ENCODE measurements around the gene TMPRSS6.

The TMPRSS6 gene

DNA sequence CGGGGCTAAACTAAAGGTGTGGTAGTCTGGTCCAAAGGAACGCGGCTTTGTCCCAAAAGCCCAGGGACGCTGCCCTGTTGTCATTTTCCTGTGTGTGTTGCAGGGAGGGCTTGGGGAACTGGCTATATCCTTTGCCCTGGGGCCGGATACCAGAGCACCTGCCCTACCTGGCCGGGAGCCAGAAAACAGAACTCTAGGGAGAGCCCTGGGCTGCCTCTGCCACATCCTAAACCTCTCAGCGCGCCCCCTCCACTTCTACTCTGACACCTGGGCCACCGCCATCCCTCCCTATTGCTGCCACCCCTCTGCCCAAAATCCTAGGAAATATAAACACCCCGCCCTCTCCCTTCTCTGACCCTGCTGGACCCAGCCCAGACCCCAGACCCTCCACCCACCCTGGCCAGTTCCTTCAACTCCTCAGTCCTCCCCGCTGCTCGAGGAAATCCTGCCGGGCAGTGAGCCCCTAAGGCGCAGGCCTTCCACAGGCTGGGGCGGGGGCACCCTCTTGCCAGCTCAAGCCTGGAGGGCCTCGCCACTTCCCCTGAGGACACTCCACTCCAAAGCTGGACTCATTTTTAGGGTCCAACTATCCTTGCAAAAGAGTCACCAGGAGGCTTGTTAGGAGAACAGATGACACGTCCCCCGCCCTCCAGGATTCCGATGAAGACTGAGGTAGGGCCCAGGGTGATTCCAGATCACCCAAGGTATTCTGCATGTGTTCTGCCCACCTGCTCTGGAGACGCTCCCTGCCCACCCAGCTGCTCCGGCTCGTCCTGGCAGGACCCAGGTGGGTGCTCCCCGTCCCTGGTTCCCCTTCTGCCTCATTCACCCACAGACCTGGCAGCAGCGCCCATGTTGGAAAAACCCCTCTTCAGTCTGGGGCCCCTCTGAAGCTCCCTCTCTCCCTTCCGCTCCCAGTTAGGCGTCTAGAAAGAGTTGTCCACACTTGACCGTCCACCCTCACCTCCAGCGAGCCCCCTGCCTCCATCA lies 45.8 kb downstream of the TMPRSS6 start:
- DNase-seq: peak; percentile 61 to 76

DNA sequence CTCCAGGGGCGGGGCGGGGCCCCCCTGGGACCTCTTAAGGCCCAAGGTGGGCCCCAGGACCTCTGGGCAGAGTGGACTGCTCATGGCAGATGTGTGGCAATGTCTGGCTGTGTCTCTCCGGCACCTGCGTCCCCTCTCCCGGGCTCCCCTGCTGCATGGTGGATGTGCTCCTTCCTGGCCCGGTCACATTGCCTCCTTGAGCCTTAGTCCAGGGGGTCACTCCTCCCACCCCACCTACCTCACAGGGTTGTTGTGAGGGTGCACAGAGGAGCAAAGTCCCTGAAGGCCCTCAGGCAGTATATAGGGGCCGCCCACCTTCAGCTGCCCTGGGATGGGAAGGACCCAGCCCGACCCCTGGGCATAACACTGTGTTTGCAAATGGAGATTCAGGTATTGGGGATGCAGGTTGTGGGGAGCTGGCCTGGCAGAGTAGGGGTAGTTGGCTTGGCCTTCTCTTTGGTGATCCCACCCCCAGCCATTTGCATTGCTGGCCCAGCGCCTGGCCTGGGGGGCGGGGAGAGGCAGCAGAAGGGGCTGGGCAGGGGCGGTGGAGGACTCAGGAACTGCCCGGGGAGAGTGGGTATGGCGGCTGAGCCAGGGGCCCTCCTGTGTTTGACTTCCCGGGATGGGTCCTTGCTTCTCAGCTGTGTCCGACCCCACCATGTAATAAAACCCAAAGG lies 46.7 kb downstream of the TMPRSS6 start:
- DNase-seq: no peak

DNA sequence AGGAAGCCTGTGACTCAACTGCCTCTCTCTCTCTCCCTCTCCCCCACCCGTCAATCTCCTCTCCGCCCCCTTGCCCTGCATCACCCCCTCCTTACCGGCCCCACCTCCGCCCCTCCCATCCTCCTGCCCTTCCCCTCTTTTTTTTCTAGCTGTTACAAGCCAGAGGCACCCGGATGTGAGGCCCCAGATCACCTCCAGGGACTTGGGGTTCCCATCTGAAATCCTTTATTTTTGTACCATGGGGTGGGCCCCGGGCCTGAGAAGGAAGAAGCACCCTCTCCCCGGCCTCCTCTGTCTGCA lies 47.2 kb downstream of the TMPRSS6 start:
- DNase-seq: no peak

DNA sequence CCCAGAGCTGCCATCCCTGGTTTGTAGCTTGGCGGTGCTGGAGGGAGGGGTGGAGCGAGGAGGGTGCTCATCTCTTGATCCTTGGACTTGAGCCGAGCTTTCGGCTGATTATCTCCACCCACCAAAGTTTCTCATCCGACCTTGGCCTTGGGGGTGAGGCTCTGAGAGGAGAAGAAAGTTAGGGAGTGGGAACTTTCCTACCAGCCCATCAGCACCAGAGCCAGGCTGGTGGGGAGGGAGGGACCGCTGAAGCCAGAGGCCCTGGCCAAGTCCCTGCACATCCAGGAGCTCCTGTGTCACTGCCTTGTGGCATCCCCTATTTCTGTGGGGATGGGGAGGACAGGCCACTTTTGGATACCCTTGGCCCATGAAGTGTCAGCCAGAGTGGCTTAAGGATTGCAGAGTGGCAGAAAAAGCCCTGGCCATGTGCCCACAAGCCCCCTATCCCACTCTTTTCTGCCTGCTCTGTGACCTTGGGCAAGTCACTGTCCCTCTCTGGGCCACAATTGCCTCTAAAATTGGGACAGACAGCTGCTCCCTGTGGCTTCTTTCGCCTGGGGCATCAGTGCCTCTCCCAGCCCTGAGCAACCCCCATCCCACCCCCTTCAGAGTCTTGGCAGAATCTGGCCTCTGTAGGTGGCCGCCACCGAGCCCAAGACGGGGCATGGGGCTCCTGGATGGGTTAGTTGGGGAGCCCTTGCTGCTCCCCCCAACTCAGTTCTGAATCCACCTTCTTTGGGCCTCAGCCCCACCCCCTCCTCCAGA lies 47.7 kb downstream of the TMPRSS6 start:
- no peak for DNase-seq

DNA sequence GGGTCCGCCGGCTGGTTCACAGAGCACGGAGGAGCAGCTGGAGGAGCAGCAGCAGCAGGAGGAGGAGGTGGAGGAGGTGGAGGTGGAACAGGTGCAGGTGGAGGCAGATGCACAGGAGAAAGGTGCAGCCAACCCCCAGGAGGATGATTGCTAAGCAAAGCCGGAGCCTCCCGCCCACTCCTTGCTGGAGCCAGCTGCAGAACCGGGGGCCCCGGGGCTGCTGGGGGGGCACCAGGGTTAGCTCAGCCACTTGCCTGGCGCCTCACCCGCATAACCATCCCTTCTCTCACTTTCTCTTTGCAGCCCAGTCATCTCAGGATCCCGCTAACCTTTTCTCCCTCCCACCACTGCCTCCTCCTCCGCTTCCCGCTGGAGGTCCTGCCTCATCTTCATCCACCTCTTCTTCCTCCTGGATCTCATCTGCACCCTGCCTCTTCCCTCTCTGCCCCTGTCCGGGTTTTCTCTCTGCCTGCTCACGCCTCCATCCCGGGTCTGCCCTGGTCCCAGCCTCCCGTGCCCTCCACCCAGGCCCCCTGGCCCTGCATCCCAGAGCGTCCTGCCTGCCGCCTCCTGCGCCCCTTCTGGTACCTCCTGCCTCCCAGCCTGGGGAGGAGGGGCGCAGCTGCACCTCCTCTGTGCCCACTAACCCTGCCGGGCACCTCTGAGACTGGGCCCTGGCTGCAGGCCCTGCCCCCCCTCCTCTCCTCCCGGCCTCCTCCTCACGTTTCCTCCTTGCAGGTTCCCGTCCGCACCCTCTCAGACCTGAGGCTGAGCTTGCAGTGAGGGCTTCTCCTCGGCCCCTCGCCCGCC lies 48.5 kb downstream of the TMPRSS6 start:
- DNase-seq: peak; percentile 23 to 53

DNA sequence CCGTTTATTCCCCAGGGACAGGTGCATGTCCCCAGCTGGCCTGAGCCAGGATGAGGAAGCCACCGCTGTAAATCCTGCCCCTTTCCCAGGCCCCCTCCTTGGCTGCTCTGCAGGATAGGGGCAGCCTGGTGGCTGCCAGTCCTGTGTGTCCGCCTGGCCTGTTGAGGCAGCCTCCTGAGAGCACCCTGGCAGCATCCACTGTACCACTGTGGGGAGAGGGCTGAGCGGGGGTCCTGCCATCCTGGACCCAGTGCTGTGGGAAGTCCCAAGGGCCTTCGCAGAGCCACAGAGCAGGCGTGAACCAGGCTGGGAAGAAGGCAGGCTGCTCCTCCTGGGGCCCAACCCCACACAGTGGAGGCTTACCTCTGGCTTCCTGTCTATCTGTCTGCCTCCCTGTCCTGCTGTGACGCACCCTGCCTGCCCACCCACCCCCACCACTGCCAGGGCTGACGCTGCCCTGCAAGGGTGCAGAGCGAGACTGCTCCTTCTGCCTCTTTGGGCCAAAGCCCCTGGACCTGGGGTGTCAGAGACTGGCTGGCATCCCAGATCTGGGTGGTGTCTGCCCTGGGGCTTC lies 49.5 kb downstream of the TMPRSS6 start:
- no peak for DNase-seq

DNA sequence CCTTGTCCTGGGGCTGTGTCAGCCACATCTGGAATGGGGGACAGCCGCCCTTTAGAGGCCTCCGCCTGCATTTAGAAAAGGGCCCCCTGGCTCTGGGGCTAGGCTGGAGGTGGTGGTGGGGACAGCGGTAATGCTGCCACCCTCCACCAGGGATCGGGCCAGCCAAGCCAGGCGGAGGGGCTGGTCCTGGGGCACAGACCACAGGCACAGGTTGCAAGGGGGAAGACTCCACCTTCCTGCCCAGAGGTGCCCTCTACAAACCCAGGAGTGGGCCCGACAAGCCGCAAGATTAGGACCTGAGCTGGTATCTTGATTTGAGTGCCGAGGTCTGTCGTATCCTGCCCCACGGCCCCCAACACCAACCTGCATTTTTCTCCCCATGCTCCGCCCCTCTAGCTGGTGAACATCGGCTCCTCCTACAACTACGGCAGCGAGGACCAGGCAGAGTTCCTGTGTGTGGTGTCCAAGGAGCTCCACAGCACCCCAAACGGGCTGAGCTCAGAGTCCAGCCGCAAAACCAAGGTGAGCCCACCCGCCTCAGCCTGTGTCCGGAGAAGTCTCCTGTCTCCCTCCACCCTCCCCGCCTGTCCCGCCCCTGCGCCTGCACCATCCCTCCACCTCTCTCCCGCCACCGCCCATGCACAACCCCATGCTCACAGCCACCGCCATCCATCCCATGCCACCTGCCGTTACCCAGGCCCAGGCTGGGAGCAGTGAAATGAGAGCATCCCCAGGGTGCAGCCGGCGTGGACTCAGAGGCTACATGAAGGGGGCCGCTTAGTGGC lies 50.4 kb downstream of the TMPRSS6 start:
- DNase-seq: no peak

DNA sequence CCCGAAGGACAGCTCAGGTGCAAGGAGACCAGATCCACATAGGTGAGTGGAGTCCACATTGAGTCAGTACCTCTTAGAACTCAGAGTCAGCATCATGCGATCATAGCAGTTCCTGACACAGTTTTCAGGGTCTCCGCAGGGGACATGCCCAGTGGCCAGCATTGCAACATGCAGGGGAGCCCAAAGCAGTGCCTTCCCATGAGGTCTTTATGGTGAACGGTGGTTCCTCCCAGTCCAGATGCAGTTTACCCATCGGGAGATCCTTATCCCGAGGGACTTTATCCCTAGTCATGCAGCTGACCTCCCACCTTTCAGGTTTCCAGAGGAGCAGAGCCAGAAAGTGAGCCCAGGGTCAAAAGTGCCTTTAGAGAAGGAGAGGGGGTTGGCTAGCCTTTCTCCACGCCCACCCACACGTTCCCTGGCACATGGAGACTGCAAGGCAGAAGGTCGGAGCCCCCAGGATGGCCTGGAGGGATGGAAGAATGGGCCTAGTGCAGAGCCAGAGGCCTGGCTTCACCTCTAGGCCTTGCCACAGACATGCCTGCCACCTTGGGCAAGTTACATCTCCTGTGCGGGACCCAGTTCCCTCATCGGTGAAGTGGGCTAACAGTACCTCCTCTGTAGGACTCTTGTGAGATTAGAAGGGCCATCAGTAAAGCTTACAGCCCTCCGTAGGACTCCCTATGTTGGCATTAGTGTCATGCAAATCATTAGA lies 51.6 kb downstream of the TMPRSS6 start:
- no peak for DNase-seq

DNA sequence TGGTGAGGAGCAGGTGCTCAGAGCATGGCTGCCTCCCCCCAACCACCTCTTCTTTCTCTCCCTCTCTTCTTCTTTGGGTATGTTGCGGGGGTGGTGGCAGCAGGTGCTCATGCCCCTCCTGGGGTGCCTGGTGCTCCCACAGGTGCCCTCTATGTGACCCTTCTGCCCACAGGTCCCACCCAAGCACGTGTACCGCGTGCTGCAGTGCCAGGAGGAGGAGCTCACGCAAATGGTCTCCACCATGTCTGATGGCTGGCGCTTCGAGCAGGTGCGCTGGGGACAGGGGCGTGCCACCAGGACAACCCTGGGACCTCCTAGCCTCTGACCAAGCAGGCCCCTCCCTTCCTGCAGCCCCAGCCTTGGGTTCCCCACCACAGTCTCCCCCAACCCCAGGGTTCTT lies 52.3 kb downstream of the TMPRSS6 start:
- no peak for DNase-seq

DNA sequence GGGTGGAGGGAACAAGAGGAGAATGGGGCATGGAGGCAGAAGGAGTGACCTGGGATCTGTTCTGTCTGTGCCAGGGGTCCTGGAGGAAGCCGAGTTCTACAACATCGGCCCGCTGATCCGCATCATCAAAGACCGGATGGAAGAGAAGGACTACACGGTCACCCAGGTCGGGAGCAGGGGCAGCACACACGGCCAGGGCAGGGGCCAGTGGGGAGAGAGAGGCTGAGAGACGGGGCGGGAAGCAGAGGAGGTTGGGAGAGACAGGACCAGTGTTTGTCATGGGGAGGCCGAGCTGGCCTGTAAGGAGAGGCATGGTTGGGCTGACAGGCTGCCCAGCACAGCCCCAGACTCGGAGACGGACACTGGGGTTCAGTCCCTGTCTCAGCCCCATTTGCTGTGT lies 53.3 kb downstream of the TMPRSS6 start:
- DNase-seq: no peak

DNA sequence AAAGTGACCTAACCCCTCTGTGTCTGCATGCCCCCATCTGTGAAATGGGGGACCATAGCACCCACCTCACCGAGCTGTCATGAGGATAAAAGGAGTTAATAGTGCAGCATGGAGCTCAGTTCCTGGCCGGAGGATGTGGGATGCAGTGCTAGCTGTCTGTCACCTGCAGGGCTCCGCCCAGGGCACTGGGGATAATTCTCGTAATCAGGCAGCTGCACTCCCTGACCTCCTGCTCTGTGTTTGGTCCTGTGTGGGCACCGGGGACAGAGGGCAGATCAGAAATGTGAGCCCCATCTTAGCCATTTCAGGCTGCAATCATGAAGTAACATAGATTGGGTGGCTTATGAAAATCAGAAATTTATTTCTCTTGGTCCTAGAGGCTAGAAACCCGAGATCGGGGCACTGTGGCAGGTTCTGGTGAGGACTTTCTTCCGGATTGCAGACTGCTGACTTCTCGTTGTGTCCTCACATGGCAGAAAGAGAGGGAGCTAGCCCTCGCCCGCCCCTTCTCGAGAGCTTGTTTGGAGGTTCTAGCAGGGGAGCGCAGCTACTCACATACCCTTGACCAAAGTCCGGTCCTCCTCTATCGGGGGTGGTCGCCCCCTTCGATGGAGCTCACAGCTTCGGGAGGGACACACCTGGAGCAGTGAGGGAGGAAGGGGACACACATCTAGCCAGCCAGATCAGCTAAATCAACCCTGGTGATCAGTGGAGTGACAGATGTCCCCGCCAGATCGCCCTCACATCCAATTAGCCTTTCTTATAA lies 54.7 kb downstream of the TMPRSS6 start:
- DNase-seq: no peak

DNA sequence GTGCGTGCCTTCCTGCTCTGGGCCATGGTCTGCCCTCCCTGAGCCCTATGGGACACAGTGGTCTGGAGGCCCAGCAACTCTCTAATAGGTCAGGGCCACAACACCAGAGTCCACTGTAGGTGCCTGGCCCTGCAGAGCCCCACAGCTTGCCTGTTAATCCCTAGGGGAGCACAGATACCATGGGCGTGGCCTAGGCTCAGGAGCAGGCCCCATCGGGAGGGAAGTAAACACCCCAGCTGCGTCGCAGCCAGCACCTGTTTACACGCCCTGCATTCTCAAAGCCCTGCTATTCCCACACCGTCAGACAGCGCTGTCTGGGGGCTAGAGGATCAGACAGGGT lies 55.5 kb downstream of the TMPRSS6 start:
- peak in 1 of 2 experiments; percentile 51 for DNase-seq

DNA sequence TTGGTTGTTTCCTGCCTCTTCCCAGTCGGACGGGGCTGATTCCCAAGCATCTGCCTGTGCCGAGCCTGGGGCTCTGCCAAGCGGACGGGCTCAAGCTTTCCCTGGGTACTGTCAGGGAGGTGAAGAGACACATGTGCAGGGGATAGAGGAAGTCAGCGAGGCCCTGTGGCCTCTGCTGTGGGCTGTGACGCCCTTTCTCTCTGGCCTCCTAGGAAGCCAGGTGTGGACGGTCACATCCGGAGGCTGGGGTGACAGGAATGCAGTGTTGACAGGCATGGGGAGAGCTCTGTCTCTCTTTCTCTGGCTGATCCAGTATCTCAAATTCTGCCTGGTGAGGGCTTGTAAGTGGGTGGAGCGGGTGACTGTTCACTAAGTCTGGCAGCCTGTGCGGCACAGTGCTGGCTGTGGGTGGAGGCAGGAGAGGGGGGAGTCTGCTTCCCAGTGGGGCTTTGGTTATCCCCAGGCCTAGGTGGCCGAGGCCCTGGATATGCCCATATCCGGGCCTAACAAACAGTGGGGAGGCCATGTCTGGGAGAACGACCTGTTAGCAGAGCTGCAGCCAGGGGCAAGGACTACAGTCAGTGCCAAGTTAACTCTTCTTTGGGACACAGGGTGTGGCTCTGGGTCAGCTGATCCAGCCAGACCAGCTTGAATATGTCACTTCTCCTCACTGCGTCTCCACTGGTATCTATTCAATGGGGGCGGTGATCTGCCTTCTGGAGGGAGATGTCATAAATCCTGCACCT lies 56.0 kb downstream of the TMPRSS6 start:
- no peak for DNase-seq

DNA sequence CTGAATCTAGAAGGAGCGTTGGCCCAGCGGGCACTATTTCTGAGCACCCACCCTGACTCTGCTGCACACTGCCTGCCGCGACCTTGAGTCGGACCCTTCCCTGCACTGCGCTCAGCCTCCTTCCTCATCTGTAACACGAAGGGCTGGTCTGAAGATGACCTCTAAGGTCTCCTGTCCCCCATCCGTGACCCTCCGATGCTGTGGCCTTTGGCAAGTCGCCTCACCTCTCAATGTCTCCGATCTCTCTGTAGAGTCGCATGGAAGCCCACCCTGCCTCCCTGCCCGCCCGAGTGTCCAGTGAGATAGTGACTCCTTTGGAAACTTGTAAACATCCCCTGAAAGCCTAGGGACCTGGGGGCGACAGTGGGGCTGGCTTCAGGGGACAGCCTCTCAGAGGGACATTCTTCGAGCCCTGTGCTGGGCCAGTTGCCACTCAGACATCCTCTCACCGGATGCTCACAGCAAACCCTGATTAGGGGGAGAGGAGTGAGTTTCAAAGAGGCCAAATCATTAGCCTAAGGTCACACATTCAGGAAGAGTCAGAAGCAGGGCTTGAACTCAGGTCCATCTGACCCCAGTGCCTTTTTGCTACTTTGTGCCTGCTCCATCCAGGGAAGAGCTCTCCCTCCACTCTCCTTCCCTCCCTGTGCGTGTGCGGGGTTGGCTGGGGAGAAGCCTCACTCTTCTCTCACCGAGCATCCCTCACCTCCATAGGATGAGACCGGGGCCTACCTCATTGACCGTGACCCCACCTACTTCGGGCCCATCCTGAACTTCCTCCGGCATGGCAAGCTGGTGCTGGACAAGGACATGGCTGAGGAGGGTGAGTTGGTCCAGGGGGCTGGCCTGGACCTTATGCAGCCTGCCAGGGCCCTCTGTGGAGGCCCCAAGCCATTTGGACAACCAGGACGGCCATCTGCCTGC lies 56.9 kb downstream of the TMPRSS6 start:
- no peak for DNase-seq

DNA sequence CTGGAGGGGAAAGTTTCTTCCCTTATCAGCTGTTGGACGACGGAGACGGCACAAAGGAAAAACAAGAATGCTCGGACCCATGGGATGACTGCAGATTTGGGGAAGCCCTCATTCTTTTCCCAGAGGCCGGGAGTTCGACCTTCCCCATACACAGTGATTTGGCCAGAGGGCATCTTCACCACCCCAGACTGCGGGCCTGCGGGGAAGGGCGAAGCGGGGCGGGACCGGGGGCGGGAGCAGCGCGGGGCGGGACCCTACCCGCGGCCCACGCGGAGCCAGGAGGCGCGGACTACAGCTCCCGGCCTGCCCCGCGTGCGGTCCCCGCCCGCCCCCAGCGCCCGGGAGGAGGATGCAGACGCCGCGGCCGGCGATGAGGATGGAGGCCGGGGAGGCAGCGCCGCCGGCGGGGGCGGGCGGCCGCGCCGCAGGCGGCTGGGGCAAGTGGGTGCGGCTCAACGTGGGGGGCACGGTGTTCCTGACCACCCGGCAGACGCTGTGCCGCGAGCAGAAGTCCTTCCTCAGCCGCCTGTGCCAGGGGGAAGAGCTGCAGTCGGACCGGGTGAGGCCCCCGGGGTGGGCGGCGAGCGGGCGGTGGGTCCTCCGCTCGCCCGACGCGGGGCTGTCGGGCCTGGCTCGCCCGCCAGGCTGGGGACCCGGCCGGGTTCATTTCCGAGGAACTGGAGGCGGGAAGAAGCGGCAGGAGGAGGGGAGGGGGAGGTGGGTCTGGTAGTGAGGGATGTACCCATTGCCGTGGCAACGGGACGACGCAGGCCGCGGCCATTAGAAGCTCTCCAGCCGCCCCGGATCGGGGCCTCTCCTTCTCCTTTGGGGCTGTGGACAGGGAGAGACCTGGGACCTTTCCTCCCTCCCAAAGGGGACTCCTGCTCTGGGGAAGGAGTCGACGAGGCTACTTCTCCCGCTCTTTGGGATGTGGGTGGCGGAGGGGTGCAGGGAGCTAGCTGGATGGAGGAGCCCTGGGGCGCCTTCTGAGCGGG lies 57.8 kb downstream of the TMPRSS6 start, which contains the start of gene KCTD17:
TSS of gene KCTD17 (plus strand) at position 352 of the 995 bp plus-strand sequence. CDS start at position 371, 19 bp downstream.
- DNase-seq: peak; percentile 27 to 54

DNA sequence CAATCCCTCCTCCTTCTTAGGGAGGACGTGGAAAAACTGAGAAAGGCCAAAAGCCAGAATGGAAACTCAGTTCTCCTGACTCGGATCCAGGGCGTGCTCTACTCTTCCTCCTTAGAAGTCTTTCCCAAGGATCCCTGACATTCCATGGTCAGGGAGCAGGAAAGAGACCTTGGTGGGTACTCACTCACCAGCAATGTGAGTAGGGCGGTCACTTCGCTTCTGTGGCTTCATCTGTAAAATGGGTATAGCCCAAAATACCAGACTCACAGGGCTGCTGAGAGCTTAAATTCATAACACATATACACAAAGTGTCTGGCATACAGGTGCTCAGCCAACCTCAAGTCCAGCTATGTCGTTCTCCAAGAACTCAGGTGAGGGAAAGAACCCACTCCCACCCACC lies 58.6 kb downstream of the TMPRSS6 start:
- DNase-seq: no peak

DNA sequence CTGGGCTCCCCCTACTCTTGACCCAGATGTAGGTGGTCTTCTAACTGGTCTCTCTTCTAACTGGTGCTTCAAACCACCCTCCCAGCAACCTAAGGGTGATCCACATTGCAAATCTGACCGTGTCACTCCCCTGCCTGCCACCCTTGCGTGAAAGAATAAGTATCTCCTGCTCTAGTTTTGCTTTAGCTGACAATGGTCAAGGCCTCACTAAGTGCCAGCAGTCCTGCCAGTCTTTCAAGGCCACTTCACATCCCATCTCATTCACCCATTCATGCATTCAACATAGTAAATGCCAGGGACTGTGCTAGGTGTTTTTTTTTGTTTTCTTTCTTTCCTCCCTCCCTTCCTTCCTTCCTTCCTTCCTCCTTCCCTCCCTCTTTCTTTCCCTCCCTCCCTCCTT lies 60.3 kb downstream of the TMPRSS6 start:
- no peak for DNase-seq
